Measurements from ENCODE around the gene PON2.

Gene PON2

GRCh38 chr7:95444796-95445195 is 10.0 kb upstream of the PON2 start:
- DNase-seq (ENCODE audit: low read depth in 2 of 2, low spot score in 1 of 2): no peak

- no peak for DNase-seq (ENCODE audit: low read depth in 2 of 2, low spot score in 1 of 2)
Observed at GRCh38 chr7:95441042-95441823, 6.4 kb upstream of the PON2 start.

GRCh38 chr7:95440394-95441038 is 5.7 kb upstream of the PON2 start:
- DNase-seq (ENCODE audit: low read depth in 2 of 2, low spot score in 1 of 2): no peak

GRCh38 chr7:95436407-95436806 is 1.6 kb upstream of the PON2 start:
- DNase-seq (ENCODE audit: low read depth in 2 of 2, low spot score in 1 of 2): no peak

- no peak for DNase-seq (ENCODE audit: low read depth in 2 of 2, low spot score in 1 of 2)
Observed at GRCh38 chr7:95435422-95435780, 573 bp upstream of the PON2 start.

GRCh38 chr7:95433952-95434556 is 774 bp downstream of the PON2 start:
- DNase-seq (ENCODE audit: low read depth in 2 of 2, low spot score in 1 of 2): no peak

GRCh38 chr7:95433129-95433528 is 1.7 kb downstream of the PON2 start:
- no peak for DNase-seq (ENCODE audit: low read depth in 2 of 2, low spot score in 1 of 2)

- no peak for DNase-seq (ENCODE audit: low read depth in 2 of 2, low spot score in 1 of 2)
Observed at GRCh38 chr7:95432606-95433005, 2.2 kb downstream of the PON2 start.

GRCh38 chr7:95430864-95431263 is 4.0 kb downstream of the PON2 start:
- DNase-seq (ENCODE audit: low read depth in 2 of 2, low spot score in 1 of 2): no peak

- no peak for DNase-seq (ENCODE audit: low read depth in 2 of 2, low spot score in 1 of 2)
Observed at GRCh38 chr7:95429241-95429990, 5.4 kb downstream of the PON2 start.

- no peak for DNase-seq (ENCODE audit: low read depth in 2 of 2, low spot score in 1 of 2)
Observed at GRCh38 chr7:95427914-95428516, 6.8 kb downstream of the PON2 start.

- no peak for DNase-seq (ENCODE audit: low read depth in 2 of 2, low spot score in 1 of 2)
Observed at GRCh38 chr7:95427166-95427565, 7.7 kb downstream of the PON2 start.

GRCh38 chr7:95425694-95426093 is 9.1 kb downstream of the PON2 start:
- DNase-seq (ENCODE audit: low read depth in 2 of 2, low spot score in 1 of 2): no peak

- no peak for DNase-seq (ENCODE audit: low read depth in 2 of 2, low spot score in 1 of 2)
Observed at GRCh38 chr7:95424716-95425115, 10.1 kb downstream of the PON2 start.

GRCh38 chr7:95421847-95422444 is 12.9 kb downstream of the PON2 start:
- no peak for DNase-seq (ENCODE audit: low read depth in 2 of 2, low spot score in 1 of 2)

- DNase-seq (ENCODE audit: low read depth in 2 of 2, low spot score in 1 of 2): no peak
Observed at GRCh38 chr7:95421000-95421846, 13.6 kb downstream of the PON2 start.

- no peak for DNase-seq (ENCODE audit: low read depth in 2 of 2, low spot score in 1 of 2)
Observed at GRCh38 chr7:95412075-95412474, 22.8 kb downstream of the PON2 start.

GRCh38 chr7:95411666-95412065 is 23.2 kb downstream of the PON2 start:
- DNase-seq (ENCODE audit: low read depth in 2 of 2, low spot score in 1 of 2): no peak

GRCh38 chr7:95411036-95411435 is 23.8 kb downstream of the PON2 start:
- DNase-seq (ENCODE audit: low read depth in 2 of 2, low spot score in 1 of 2): no peak

GRCh38 chr7:95407751-95408150 is 27.1 kb downstream of the PON2 start:
- DNase-seq (ENCODE audit: low read depth in 2 of 2, low spot score in 1 of 2): no peak

All from stimulated activated CD8-positive, alpha-beta memory T cell treated with anti-CD3 and anti-CD28 coated beads, Interleukin-4, amount 100 ng/mL, for 4 hours (primary cell).